NCI-H1105 treated with DMSO at 0.1 percent for 48 hours (cell line): ENCODE measurements around the gene LILRA1.
A peak's percentile ranks its signal among the peaks of the same experiment; 100 is the strongest.
"Not testable (repeated sequence)": the region's sequence is repeated elsewhere in the genome, so short reads cannot be mapped to it uniquely, and the experiment has no call there.

Source experiments
- DNase-seq: peaks from one replicate; lab custom pipeline; 2025; lab: John Stamatoyannopoulos, UW

The LILRA1 gene

DNA sequence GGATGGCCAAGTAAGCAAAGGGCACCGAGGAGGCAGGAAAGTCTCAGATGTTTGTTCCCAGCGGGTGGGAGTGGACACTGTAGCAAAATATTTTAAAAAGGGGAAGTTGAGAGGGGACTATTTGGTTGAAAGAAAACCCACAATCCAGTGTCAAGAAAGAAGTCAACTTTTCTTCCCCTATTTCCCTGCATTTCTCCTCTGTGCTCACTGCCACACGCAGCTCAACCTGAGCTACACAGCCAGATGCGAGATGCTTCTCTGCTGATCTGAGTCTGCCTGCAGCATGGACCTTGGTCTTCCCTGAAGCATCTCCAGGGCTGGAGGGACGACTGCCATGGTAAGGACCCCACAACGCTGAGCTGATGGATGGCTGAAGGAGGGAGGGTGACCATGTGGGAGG is at the start of gene LILRA1:
Gene LILRA1 (plus strand): TSS at position 188 of the 400 bp plus-strand sequence. CDS start 613 bp downstream, outside the sequence.
- not testable (repeated sequence) for DNase-seq

DNA sequence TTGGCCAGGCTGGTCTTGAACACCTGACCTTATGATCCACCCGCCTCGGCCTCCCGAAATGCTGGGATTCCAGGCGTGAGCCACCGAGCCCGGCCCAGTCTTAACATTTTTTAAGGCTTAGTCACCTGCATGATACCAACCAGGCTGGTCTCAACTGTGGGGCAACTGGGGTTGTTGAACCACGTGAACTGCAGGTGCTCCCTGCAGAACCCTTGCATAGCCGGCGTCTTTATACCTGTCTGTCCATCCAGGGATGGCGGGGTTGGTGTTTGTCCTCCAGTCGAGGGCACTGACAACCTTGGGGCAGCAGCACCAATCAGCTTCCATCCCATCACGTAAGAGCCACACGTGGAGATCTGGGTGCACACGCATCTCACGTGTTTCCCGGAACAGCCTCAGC is 44.6 kb upstream of the LILRA1 start:
- no peak for DNase-seq

DNA sequence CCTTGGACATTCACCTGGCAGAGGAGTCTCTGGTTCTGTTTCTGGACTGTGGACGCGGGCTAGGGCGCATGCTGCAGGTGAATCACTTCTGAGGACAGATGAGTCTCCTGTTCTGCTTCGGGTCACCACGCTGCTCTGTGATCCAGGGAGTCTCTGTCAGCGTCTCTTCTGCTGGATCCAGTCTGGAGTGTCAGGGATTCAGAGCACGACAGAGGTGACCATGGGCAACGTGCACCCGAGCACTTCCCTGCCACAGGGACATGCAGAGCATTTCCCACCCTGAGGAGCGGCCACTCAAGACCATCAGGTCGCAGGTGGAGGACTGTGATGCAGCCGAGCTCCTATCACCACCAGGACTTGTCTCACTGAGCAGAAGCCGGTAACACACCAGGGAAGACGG is 44.2 kb upstream of the LILRA1 start:
- DNase-seq, result no peak

DNA sequence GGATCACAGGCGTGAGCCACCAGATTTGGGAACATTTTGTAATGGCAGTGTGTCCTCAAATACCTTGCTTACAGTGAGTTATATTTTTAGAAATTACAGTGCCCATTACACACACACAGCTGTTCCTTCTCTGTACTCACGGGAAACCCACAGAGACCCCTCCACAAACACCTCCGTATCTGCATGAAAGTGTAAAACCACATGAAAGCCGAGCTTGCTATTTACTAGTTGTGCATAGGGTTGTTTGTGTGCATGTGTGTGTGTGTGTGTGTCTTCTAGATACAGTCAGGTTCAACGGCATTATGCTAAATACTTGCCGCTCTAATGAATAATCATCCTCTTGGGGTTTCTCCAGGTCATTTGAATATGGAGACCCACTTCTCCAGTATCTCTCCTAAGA is 42.1 kb upstream of the LILRA1 start:
- DNase-seq, result no peak

DNA sequence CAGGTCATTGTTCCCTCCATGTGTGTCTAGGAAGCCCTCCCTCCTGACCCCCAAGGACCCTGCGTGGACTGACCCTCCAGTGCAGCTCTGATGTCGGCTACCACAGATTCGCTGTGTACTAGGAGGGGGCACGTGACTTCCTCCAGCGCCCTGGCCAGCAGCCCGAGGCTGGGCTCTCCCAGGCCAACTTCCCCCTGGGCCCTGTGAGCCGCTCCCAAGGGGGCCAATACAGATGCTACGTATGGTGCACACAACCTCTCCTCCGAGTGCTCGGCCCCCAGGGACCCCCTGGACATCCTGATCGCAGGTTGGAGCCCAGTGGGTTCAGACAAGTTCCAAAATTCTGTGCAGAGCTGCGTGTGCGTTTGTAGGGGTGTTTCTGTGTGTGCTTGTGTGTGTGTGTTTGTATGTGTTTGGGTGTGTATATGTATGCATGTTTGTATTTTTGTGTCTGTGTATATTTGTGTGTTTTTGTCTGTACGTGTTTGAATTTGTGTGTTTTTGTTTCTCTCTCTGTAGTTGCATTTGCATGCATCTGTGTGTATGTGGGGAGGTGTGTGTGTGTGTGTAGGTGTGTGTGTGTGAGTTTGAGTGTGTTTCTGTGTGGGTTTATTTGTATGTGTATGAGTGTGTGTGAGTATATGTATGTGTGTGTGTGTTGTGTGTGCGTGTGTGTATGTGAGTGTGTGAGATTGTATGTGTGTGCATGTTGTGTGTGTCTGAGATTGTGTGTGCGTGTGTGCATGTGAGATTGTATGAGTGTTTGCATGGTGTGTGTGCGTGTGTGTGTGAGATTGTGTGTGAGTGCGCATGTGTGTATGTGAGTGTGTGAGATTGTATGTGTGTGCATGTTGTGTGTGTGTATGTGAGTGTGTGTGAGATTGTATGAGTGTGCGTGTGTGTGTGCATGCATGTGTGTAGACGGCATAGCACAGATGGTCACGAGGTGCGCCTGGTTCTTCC is 41.2 kb upstream of the LILRA1 start:
- DNase-seq, result no peak

DNA sequence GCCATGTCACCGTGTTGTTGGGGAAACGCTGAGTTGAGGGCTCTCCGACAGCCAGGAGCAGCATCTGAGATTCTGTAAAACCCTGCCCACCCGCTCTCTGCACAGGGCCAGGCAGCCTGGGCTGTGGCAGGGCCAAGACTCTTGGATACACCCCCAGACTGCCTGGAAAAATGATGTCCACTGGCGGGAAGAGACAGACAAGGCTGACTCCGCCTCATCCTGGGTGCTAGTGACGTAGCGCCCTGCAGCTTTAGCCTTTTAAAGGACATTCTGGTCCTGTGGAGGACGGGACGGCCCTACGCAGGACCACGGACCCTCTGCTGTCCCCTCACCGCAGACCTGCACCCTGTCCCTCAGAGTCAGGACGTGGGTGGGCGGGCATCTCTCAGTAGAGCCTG is 40.5 kb upstream of the LILRA1 start:
- no peak for DNase-seq

DNA sequence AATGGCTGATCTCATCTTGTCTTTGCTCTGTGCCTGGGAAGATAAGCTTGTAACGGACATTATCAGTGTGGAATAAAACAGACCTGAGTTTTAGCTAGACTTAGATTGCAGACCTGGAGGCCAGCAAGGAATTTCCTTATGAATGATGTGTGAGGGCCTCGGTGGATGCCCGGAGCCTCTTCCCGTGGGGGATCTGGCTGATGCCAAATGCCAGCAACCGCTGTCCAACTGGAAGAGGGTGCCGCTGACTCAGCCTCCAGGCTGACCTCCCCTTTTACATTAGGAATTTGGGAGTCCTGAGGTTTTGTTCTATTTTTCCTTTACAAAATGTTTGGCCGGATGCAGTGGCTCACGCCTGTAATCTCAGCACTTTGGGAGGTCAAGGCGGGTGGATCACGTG is 39.4 kb upstream of the LILRA1 start:
- DNase-seq, result no peak

DNA sequence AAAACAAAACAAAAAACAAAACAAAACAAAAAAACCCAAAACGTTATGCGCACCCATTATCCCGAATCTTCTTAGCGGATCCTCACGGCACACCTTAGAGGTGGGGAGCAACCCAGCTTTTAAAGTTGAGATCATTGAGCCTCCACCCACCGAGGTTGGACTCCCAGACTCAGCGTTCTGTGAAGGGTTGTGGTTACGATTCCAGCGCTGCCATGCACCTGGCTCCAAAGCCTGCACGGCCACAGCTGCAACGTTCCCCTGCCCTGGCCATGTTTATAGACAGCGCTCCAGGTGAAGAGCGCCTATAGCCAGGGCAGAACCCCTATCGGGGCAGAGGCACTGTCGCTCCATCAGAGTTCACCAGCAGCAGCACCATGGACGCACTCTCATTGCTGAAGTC is 38.5 kb upstream of the LILRA1 start:
- no peak for DNase-seq

DNA sequence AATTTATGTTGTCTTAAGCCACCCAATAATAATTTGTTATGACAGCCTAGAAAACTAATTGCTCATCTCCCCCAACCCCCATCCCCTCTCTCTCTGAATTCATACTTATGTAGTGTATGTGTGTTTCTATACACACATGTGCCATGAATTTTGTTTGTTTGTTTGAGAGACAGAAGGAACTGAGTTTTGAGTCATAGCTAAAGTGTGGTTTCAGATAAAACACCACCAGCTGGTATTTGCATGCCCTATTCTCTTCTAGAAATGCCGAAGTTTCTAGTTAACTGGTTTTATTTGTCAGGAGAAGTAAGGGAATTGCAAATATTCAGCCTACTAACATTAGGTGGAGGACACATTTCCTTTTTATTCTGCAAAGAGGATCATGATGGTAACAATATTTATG is 37.2 kb upstream of the LILRA1 start:
- DNase-seq, result no peak

DNA sequence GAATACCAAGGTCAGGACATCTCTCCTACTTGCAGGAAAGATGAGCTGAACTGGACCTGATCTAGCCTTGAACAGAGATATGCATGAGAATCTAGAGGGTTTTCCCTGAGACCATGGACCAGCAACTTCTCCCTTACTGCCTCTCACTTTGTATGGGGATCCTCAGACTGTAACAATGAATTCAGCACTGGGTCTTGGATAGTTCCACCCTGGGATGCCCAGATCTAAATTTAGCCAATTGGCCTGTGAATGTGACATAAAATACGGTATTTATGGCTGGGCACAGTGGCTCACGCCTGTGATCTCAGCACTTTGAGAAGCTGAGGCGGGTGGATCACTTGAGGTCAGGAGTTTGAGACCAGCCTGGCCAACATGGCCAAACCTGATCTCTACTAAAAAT is 35.1 kb upstream of the LILRA1 start:
- DNase-seq, result no peak

GRCh38 chr19:54560881-54561385 is 32.5 kb upstream of the LILRA1 start:
- DNase-seq, result no peak

- DNase-seq, result peak; percentile 33
These were observed 31.6 kb upstream of the LILRA1 start for GRCh38 chr19:54561840-54562239.

DNA sequence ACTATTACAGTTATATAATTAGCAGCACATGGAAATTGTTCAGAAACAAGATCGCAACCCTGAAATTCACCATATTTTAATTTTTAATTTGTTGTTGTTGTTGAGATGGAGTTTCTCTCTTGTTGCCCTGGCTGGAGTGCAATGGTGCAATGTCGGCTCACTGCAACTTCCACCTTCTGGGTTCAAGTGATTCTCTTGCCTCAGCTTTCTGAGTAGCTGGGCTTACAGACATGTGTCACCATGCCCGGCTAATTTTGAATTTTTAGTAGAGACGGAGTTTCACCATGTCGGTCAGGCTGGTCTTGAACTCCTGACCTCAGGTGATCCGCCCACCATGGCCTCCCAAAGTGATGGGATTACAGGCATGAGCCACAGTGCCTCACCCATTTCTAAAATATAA is 30.2 kb upstream of the LILRA1 start:
- DNase-seq, result not testable (repeated sequence)

DNA sequence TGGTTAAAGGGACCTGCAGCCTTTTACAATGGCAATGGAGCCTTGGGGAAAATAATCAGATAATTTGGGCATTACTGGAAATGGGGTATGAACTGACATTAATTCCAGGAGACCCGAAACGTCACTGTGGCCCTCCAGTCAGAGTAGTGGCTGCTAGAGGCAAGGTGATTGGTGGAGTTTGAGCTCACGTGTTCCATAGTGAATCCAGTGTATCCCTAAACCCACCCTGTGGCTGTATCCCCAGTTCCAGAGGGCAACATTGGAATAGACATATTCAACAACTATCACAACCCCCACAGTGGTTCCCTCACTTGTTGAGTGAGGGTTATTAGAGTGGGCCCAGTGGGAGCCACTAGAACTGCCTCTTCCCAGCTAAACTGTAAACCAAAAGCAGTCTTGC is 23.1 kb upstream of the LILRA1 start:
- no peak for DNase-seq

DNA sequence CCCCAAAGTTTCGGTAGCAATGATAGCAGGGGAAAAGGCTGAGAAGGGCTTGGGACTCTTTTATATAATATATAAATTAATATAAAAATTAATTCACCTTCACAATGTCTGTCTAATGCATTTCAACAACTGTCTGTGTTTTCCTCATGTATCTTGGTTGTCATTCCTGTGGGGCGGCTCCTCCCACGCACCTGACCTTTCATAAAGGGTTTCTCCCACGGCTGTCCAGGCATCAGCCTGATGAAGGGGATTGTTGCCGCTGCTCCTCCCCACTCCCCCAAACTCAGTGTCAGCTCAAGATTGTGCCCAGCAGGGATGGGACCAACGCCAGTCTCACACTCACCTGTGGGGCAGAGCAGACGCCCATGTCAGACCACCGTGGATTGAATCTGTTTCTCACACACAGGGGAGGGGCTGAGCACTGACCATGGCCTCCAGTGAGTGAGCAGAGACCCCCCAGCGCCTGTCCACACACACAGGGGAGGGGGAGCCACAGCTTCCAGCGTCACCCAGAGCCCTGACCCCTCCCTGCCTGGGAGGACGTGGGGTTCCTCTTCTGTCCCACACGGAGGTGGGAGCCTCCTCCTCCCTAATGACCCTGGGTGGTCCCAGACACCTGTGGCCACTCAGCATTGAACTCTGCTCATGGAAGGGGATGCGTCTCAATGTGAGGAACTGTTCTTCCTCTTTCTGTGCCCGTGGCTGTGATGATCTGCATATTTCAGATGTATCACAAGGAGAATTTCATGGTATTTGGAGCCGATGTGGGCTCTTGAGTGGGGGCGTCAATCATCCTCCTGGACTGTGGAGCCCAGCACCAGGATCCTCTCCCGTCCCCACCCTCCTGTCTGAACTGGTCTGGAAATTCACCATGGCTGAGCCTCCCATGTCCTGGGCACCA is 21.5 kb upstream of the LILRA1 start:
- not testable (repeated sequence) for DNase-seq

DNA sequence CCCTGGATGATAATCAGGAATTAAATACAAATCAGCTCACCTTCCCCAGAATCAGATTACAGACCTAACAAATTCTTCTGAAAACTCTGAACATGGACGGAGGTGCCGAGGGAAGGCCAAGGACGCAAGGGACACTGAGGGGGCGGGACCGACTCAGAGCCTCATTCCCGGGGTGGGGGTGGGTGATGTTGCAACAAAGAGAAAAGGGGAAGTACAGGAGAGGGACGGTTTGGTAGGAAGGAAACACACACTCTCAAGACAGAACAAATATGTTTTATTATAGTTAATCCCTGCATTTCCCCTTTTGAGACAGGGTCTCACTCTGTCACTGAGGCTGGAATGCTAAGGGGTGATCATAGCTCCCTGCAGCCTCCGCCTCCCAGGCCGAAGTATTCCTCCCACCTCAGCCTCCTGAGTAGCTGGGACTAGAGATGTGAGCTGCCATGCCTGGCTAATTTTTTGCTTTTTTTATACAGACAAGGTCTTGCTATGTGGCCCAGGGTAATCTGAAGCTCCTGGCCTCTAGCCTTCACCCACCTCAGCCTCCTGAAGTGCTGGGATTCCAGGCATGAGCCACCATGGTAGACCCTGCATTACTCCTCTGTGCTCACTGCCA is 20.6 kb upstream of the LILRA1 start:
- no peak for DNase-seq

- no peak for DNase-seq
These were observed 20.0 kb upstream of the LILRA1 start, which contains the start of gene LILRA2 for GRCh38 chr19:54573330-54573872. LILRA2 (plus strand) TSS chr19:54573790; CDS start chr19:54573879, 89 bp downstream.

DNA sequence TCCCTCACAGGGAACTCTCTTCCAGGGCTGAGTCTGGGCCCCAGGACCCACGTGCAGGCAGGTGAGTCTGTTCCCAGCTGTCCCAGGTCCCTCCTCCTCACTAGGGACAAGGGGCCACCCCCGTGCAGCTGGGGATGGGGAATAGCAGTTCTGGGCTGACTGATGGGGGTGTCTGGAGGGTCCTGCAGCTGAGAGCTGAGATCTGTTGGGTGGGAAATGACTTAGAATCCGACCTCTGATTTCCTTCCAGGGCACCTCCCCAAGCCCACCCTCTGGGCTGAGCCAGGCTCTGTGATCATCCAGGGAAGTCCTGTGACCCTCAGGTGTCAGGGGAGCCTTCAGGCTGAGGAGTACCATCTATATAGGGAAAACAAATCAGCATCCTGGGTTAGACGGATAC is 19.4 kb upstream of the LILRA1 start:
- DNase-seq, result no peak

DNA sequence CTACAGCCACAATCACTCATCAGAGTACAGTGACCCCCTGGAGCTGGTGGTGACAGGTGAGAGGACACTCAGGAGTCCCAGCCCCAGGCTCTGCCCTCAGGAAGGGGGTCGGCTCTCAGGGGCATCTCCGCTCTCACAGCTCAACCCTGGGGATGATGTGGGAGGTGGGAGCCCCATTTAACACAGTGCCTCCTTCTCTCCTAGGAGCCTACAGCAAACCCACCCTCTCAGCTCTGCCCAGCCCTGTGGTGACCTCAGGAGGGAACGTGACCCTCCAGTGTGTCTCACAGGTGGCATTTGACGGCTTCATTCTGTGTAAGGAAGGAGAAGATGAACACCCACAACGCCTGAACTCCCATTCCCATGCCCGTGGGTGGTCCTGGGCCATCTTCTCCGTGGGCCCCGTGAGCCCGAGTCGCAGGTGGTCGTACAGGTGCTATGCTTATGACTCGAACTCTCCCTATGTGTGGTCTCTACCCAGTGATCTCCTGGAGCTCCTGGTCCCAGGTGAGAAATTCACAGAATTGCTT is 18.8 kb upstream of the LILRA1 start:
- no peak for DNase-seq

DNA sequence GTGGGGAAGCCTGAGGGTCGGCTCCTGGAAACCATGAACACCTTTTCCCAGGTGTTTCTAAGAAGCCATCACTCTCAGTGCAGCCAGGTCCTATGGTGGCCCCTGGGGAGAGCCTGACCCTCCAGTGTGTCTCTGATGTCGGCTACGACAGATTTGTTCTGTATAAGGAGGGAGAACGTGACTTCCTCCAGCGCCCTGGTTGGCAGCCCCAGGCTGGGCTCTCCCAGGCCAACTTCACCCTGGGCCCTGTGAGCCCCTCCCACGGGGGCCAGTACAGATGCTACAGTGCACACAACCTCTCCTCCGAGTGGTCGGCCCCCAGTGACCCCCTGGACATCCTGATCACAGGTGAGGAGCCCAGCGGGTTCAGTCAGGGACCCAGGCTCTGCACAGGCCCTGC is 18.2 kb upstream of the LILRA1 start:
- not testable (repeated sequence) for DNase-seq

- DNase-seq, result no peak
These were observed 16.9 kb upstream of the LILRA1 start for GRCh38 chr19:54576411-54576976.
